K562 (cell line): ENCODE results near the gene ZBTB7A.

Source experiments
- CTCF ChIP-seq, 3 experiments: IDR thresholded peaks in 2 of 3; conservative IDR thresholded peaks in 1 of 3; 2 replicates each; pipeline ENCODE4 v1.5.1; 2011 to 2012; ENCODE audit warnings: low read length in 3 of 3, mild to moderate bottlenecking in 3 of 3, control low read depth in 2 of 3, improper control_type of control experiment in 1 of 3, inconsistent platforms in 1 of 3, low read depth in 1 of 3, mixed read lengths in 1 of 3, moderate library complexity in 1 of 3; ENCODE audit not compliant: insufficient read depth in 2 of 3
- STAT5B ChIP-seq: fragments of 250-450 bp; sonication (Bioruptor Pico); IDR thresholded peaks from 2 replicates; pipeline ENCODE4 v1.8.0; 2021; ENCODE audit warnings: mild to moderate bottlenecking, inconsistent platforms
- ZNF133 ChIP-seq: fragments of 250-450 bp; sonication (Bioruptor Pico); IDR thresholded peaks from 2 replicates; pipeline ENCODE4 v1.4.0; 2020; ENCODE audit warnings: mild to moderate bottlenecking

- TF ChIP-seq ZNF133 (CRISPR knock-in tag) (no peak), CTCF (IDR thresholded peaks at IDR 0.05 in 2 of 3, conservative IDR thresholded peaks at IDR 0.05 in 1 of 3; ENCODE audit: insufficient read depth in 2 of 3, low read depth in 1 of 3, low read length in 3 of 3) (no peak), STAT5B (CRISPR knock-in tag) (no peak)
Observed at GRCh38 chr19:4052114-4052992, 14.3 kb downstream of the ZBTB7A start.
